ENCODE measurements around the gene C9orf72.

DNA sequence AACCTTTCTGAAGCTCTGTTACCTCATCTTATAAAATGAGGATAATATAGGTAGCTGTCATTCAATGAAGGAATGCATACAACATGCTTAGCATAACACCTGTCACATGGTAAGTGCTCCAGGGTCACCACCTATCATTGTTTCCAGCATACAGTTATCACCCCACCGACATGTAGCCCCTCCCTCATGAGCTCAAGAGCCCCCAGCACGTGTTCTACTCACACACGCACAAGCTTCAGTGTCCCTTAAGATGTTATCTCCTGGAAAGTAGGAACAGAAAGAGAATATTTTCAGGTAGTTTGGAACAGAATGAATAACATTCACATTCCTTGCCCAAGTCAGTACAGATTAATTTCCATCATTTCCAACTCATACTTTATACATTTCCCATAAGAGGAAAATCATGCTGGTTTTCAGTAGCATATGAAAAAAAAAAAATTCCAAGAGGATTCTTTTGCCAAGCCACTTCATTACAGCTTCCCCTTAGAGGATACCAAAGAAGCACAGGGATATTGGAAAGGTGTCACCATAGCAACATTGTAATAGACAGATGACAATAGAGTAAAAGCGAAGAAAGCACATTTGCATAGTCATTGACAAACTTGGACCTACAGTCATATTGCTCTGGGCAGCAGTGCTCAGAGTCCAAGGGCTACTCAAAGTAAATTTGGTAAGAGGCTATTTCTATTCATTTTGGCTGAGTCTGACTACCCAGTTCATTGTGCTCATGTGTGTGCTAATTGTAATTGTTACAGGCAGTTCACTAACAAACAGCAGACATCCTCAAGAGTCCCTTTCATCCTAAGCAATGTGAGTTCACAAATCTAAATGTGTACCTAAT lies 42.1 kb downstream of the C9orf72 start:
- TF ChIP-seq, protein P1, sequence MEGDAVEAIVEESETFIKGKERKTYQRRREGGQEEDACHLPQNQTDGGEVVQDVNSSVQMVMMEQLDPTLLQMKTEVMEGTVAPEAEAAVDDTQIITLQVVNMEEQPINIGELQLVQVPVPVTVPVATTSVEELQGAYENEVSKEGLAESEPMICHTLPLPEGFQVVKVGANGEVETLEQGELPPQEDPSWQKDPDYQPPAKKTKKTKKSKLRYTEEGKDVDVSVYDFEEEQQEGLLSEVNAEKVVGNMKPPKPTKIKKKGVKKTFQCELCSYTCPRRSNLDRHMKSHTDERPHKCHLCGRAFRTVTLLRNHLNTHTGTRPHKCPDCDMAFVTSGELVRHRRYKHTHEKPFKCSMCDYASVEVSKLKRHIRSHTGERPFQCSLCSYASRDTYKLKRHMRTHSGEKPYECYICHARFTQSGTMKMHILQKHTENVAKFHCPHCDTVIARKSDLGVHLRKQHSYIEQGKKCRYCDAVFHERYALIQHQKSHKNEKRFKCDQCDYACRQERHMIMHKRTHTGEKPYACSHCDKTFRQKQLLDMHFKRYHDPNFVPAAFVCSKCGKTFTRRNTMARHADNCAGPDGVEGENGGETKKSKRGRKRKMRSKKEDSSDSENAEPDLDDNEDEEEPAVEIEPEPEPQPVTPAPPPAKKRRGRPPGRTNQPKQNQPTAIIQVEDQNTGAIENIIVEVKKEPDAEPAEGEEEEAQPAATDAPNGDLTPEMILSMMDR (conservative IDR thresholded peaks at IDR 0.05): no peak
- TF ChIP-seq ZFX (IDR thresholded peaks at IDR 0.05): no peak
